OCI-LY3 (cell line): ENCODE results near the gene PIK3C2B.

Source experiments
- EZH2phosphoT487 ChIP-seq: fragments of 200-600 bp; shearing (Covaris generic); IDR thresholded peaks from 2 replicates; pipeline ENCODE4 v1.6.1; 2018; ENCODE audit warnings: antibody characterized with exemption, mixed run types, low read depth
- TF ChIP-seq, protein P1 (sequence below): fragments of 200-600, 300-600 bp; sonication (generic); IDR thresholded peaks from 2 replicates; pipeline ENCODE4 v1.5.1; 2014; ENCODE audit warnings: antibody characterized with exemption, low read length, low read depth

DNA sequence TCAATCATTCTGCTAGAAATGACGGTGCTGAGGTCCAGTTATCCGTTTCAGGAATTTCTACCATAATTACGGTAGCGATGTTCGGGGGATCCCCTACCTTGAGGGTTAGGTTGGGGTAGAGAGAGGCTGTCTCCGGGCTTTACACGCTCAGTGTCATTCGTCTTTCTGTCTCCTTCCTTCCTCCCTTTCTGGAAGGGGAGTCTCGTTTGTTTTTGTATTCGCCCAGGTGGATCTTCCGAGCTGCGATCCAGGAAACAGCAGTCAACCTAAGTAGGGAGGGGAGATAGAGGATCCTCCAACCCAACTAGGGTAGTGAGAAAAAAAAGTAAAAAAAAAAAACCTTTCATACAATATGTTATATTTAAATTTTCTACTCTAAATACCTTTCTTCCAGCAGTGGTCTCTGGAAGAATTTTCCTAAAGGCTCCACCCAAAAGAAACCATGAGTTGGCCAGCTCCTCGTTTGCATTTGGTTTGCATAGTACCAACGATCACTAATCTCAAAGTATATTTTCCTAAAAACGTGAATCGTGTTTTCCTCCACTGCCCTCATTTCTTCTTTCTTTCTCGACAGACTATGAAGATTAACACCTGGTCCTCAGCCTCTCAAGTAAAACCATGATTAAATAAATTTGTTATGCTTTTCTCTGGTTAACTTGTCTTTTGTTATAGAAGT is 611 bp upstream of the PIK3C2B start:
- TF ChIP-seq, protein P1, sequence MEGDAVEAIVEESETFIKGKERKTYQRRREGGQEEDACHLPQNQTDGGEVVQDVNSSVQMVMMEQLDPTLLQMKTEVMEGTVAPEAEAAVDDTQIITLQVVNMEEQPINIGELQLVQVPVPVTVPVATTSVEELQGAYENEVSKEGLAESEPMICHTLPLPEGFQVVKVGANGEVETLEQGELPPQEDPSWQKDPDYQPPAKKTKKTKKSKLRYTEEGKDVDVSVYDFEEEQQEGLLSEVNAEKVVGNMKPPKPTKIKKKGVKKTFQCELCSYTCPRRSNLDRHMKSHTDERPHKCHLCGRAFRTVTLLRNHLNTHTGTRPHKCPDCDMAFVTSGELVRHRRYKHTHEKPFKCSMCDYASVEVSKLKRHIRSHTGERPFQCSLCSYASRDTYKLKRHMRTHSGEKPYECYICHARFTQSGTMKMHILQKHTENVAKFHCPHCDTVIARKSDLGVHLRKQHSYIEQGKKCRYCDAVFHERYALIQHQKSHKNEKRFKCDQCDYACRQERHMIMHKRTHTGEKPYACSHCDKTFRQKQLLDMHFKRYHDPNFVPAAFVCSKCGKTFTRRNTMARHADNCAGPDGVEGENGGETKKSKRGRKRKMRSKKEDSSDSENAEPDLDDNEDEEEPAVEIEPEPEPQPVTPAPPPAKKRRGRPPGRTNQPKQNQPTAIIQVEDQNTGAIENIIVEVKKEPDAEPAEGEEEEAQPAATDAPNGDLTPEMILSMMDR, result no peak
- no peak for TF ChIP-seq EZH2phosphoT487
